Measurements from ENCODE around the gene OTOP3.

Gene OTOP3

DNA sequence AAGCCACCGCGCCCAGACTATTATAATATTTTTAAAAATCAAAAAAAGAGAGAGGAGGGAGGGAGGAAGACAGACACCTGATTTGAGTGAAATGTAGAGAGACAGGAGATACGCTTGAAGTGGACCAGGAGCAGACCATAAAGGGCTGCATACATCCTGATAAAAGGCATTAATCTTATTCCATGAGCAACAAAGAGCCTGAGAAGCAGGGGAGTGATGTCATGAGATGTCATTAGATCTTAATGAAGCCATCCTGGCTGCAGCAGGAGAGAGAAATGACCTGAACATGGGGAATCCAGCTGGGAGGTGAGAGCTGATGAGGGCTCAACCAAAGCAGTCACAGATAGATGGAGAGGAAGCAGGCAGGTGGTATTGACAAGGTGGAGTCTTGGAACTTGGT lies 42.1 kb downstream of the OTOP3 start:
- intact Hi-C loops (cut with DNase I), result no loop called here
- no peak for DNase-seq

DNA sequence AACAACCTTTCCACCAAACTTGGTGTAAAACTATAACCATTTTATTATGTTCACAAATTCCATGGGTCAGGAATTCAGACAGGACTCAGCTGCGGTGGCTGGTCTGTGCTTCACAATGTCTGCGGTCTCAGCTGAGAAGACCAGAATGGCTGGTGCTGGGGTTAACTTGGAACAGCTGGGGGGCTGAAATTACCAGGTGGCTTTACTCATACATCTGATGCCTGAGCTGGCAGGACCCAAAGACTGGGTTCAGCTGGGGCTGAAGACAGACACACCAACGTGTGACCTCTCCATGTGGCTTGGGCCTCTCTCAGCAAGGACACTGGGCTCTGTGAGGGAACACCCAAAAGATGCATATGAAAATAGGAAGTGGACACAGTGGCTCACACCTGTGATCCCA lies 42.5 kb downstream of the OTOP3 start:
- no peak for DNase-seq
- intact Hi-C loops (cut with DNase I), result no loop called here

DNA sequence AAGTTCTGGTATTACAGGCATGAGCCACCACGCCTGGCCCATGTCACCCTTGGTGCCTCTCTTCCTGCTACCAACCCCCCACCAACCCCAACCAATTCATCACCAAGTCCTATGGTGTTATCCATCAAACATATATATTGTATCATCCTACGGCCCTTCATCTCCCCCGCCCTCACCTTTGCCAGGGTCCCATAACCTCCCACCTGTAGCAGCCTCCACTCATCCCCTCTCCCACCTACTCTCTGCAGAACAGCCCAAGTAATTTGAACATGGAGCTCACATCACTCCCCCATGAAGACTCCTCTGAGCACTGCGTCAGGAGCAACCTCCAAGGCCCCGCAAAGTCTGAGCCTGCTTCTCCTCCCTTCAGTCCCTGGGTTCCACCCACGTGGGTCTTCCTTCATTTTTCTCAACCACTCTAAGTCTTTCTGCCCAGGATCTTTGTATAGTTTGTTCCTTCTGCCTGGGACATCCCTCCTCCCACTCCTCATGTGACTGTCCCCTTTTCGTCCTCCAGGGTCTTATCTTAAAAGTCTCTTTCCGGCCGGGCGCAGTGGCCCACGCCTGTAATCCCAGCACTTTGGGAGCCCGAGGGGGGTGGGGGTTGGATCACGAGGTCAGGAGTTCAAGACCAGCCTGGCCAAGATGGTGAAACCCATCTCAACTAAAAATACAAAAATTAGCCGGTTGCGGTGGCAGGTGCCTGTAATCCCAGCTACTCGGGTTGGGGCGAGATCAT lies 43.9 kb downstream of the OTOP3 start:
- intact Hi-C loops (cut with DNase I), result loop anchor here (10.0 kb wide), 1 partner anchor 55 kb away; no protein-coding TSS in a partner anchor
- DNase-seq, result no peak

DNA sequence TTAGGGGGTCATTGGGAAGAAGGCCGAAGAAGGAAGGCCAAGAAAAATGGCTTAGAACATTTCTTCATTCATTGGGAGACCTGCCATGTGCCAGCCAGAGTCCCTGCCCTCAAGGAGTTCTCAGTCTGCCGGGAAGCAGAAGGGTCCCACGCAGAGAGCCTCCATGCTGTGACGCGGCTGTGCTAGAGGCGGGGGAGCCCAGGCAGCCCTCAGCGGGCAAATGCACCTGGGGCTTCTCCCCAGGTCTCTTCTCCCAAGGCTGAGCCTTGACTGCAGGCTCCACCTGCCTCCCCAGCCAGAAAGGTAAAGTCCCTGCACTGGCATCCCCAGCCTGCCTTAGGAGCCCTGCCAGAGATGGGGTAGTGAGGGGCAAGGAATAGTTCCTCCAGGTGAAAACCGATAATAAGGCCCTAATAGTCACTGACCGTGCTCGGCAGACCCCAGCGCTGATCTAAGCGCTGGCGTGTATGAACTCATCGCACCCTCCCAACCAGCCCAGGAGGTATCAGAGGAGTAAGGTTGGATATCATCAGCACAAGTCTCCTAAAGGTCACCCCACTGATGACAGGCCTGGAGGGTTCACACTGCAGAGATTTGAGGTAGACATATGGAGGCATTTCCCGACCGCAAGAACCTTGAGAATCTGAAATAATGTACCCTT lies 45.8 kb downstream of the OTOP3 start:
- DNase-seq, result peak in 1 of 10 donors; percentile 51
- intact Hi-C loops (cut with DNase I), result loop anchor here (10.0 kb wide), 1 partner anchor 53 kb away; no protein-coding TSS in a partner anchor

DNA sequence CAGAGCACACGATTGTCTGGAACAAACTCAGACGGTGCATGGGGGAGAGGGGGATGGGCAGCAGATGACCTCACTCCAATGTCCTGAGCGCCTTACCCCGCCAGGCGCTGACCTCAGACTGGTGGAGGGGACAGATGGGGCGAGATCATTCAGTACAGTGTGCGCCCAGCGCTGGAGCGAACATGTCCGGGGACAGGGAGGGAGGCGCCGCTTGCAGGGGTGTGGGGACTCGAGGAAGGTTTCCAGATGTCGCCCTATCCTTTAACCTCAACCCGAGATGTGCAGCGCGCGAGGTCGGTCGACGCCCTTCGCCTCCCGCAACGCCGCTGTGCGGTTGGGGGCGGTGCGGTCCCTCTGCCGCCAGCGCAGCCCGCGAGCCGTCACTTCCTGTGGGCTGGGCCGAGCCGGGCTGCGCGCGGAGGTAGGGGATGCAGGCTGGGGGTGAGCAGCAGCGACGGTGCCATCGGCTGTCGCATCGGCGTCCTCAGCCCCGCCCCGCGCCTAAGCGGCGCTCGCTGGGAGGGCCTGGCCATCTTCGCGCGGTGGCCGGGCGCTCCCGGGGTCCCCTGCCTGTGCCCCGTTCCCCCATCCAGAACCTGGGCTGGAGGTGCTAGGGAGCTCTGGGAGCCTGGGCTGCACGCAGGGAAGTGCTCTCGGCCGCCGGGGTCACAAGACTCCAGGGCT lies 46.4 kb downstream of the OTOP3 start:
- intact Hi-C loops (cut with DNase I), result loop anchor here (10.0 kb wide), 1 partner anchor 53 kb away; no protein-coding TSS in a partner anchor
- DNase-seq, result peak; percentile 84 to 98 (median 88)

DNA sequence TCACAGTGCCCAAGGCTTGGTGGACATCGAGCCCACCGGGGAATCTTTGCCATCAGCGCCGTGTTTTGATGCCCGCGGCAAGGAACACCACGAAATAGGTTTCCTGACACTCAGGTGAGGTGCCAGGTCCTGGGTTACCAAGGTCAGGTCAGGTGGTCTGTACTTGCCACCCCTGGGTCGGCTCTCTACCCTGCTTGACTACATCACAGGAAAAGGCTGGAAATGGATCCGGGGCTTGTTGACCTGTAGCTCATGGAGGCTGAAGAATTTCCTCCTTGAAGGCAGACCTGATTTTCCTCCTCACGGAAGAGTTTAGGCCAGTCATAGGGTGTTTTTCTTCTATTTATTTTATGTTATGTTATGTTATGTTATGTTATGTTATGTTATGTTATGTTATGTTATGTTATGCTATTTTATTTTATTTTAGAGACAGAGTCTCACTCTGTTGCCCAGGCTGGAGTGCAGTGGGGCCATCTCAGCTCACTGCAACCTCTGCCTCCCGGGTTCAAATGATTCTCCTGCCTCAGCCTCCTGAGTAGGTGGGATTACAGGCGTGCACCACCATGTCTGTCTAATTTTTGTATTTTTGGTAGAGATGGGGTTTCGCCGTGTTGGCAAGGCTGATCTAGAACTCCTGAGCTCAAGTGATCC lies 47.1 kb downstream of the OTOP3 start:
- intact Hi-C loops (cut with DNase I), result loop anchor here (10.0 kb wide), 1 partner anchor 52 kb away; no protein-coding TSS in a partner anchor

DNA sequence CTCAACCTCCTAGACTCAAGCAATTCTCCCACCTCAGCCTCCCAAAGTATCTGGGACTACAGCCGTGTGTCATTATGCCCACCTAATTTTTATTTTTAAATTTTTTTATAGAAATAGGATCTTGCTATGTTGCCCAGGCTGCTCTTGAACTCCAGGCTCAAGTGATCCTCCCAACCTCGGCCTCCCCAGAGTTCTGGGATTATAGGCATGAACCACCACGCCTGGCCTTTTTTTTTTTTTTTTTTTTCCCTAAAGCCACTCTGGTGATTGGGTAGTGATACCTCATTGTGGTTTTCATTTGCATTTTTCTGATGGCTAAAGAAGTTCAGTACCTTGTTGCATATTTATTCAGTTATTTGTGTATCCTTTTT lies 50.5 kb downstream of the OTOP3 start:
- intact Hi-C loops (cut with DNase I), result loop anchor here (10.0 kb wide), 1 partner anchor 49 kb away; no protein-coding TSS in a partner anchor
- no peak for DNase-seq

More for the DNA sequence above, 47.1 kb downstream of the OTOP3 start:
- peak in 2 of 10 donors; percentile 40 to 63 for DNase-seq

DNA sequence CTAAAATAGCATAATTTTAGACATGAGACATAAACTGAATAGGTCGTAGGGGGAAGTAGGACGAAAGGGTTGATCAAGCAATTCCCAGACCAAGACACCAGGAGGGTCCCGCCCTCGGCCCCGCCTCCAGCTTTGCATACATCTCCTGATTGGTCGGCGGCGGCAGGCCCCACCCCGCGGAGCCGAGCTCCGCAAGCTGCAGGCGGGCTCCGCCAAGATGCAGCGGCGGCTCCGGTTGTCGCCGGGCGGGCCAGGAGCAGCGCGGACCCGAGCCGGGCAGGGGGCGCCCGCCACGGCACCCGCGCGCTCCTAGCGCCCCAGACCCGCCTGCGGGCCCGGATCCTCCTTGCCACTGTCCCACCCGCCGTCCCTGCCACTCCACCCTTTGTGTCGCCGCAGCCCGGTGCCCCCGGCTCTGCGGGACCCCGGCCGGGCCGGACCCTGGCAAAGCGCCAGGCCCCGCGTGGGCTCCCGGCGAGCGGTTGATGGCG lies 51.8 kb downstream of the OTOP3 start, which contains the start of gene CDR2L:
TSS of gene CDR2L (plus strand) at position 215 of the 491 bp plus-strand sequence. CDS start 412 bp downstream, outside the sequence.
- DNase-seq, result peak; percentile 95 to 100 (median 98)
- intact Hi-C loops (cut with DNase I), result loop anchor here (1.0 to 10.0 kb wide), 2 partner anchors 26 to 47 kb away; no protein-coding TSS in a partner anchor

DNA sequence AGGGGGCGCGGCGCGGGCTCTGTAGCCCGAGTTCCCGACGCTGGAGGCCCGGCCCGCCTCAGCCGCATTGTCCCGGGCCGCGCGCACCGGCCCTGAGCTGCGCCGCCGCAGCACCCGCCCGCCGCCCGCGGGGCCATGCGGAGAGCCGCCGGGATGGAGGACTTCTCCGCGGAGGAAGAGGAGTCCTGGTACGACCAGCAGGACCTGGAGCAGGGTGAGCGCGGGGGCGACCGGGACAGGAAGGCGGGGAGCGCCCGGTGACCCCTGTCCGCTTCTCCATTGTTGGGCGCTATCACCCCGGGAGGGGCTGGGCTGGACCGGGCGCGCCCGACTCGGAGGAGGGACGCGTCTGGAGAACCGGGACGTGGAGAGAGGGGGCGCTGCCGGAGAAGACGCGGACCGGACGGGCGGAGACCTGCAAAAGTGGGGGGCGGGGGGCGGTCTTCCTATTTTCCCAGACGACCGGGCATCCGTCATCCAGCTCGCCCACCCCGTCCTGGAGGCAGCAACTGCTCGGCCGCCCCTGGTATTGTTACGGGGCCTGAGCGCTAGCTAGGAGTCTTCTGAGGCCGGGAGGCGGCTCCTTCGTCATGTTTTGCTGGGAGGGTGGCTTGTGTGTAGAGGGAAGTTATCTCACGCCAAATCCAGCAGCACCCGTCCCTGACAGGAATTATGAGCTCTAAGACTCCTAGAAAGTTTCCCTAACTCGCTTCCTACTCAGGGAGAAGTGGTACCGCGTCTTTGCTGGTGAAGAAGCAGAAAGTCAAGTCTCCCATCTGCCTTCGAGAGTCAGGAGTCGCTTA lies 52.4 kb downstream of the OTOP3 start:
- peak; percentile 64 to 97 (median 76) for DNase-seq
- intact Hi-C loops (cut with DNase I), result loop anchor here (1.0 to 10.0 kb wide), 3 partner anchors 23 to 47 kb away; no protein-coding TSS in a partner anchor

DNA sequence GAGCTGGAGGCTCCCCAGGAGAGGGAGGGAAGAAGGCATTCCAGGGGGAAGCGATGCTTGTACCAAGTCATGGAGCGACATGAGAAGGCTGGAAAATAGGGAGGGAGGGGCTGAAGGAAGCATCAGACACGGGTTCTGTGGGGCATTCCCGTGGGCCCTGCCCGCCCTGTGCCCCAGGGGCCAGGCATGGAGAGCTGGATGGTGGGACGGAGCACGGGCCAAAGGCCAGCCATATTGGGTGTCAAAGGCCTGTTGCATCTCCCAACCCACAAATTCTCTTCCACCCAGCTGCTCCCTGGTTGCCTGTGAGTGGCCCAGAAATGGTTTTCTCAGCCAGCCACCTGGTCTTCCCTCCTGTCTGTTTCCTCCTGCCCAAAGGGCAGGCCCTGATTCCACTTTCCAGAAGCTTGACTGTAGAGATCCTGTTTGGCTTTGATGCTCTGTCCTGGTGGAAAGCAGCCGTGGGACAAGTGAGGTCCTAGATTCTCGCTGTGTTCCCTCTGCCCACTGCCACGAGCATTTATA lies 54.9 kb downstream of the OTOP3 start:
- peak in 1 of 10 donors; percentile 46 for DNase-seq

DNA sequence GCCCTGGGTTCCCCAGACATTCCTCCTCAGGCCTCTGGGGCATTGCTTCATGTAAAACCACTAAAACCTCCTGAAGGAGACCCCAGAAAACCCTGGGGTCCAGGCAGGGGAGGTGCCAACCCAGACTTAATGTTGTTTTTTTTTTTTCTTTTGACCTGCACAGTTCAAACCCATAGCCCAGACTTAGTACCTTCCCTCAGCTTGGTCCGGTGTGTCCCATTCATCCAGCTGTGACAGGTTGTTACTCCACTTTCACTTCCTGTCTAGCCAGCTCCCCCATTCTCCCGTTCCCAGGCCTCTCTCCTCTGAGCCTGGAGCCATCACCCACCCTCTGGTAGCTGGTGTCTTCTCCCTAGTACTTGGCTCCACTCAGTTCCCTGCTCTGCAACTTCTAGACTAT lies 56.5 kb downstream of the OTOP3 start:
- no peak for DNase-seq
- intact Hi-C loops (cut with DNase I), result no loop called here

More for the DNA sequence above, 54.9 kb downstream of the OTOP3 start:
- intact Hi-C loops (cut with DNase I), result no loop called here

DNA sequence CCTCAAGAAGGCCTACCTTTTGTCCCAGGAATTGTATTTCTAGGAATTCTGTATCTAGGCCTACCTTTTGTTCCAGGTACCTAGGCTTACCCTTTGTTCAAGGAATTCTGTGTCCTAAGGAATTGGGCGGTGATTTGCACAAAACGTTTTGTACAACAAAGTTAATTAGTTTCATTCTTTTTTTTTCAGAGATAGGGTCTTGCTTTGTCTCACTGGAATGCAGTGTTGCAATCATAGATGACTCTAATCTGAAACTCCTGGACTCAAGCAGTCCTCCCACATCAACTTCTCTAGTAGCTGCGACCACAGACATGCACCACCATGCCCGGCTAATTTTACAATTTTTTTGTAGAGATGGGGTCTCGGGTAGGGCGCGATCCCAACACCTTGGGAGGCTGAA lies 58.7 kb downstream of the OTOP3 start:
- intact Hi-C loops (cut with DNase I), result no loop called here
- DNase-seq, result no peak

DNA sequence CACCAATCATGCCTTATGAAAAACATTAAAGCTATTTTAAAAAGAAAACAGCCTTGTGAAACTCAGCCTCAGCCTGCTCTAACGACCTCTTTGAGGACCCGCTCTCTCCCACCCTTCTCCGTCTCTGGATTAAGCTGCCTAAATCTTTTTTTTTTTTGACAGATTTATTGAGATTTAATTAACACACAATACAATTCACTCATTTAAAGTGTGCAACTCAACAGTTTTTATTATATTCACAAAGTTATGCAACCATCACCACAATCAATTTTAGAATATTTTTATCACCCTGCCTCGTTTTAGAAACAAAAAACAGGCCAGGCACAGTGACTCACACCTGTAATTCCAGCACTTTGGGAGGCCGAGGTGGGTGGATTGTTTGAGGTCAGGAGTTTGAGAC lies 60.1 kb downstream of the OTOP3 start:
- DNase-seq, result no peak
- intact Hi-C loops (cut with DNase I), result no loop called here

DNA sequence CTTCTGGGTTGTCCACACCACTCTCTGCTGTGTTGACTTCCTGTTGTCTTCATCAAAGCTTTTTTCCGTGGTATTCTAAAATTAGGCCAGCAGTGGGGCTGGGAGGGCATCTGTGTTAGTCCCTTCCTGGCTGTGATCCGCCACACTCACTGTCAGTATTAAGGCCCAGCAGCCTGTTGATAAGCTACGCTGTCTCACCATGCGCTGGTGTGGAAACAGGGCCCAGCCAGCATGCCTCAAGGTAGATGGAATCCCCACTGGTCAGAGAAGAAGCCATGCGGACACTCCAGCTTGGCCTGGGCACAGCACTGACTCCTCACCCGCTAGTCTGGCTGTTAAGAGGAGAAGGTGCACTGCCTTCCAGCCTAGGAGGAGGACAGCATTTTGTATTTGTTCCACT lies 63.1 kb downstream of the OTOP3 start:
- DNase-seq, result no peak
- intact Hi-C loops (cut with DNase I), result no loop called here

DNA sequence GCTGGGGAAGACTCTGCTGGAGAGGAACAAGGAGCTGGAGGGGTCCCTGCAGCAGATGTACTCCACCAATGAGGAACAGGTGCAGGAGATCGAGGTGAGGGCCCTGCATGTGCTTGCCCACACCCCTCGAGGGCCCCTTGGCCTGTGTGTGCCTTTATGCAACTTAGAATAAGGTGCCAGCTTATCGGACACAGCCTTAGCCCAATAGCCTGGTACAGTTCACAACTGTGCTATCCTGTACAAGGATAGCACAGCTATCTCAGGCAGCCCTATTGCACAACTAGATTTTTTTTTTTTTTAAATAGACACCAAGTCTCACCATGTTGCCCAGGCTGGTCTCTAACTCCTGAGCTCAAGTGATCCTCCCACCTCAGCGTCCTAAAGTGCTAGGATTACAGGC lies 63.8 kb downstream of the OTOP3 start:
- DNase-seq, result peak in 1 of 10 donors; percentile 34
- intact Hi-C loops (cut with DNase I), result no loop called here

All from posterior cingulate gyrus (tissue), 11 donors.